Epidermal melanocyte (primary cell): ENCODE results near the gene IFI27L1.
"Not testable (repeated sequence)": the region's sequence is repeated elsewhere in the genome, so short reads cannot be mapped to it uniquely, and the experiment has no call there.

Source experiments
- DNase-seq: peaks from one replicate; pipeline ENCODE4 v3.0.0; 2011; ENCODE audit warnings: low spot score; ENCODE audit not compliant: insufficient read length

Gene IFI27L1

DNA sequence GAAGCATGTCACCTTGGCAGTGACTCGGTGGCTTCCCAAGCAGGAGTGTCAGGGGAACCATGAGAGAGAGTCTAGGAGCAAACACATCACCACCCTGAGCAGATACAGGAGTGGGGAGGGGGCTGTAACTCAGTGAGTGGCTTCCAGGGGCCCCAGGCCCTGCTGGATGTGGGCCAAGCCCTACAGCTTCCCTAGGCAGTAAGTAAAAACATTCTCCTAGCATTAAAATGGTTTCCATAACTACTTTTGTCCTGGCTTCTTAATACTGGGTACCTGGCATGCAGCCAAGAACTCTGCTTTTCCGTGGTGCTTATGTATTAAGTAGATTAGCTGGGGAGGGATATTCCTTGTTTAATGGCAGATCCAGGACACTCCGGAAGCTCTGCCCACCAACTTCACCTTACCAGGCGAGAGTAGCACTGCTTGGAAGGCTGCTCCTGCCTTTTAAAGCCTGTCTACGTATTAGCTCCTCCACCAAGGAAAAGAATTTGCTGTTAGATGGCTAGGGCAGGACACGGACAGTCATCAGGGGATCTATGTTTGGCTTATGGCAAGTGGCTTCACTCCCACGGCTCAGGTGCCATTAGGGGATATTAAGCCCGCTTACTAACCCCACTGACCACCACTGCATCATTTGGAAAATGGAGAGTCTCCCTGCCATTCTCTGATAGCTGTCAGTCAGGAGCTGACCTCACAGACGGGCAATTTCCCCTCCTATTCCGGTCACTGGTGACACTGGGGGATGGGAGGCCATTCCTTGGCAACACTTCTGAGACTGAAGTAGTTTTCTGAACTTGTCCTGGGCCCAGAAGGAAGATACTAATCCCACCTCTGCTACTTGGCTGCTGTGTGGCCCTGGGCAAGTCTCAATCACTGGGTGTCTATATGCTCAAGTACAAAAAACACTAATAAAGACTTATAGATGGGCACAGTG, 32.2 kb upstream of the IFI27L1 start:
- no peak for DNase-seq

DNA sequence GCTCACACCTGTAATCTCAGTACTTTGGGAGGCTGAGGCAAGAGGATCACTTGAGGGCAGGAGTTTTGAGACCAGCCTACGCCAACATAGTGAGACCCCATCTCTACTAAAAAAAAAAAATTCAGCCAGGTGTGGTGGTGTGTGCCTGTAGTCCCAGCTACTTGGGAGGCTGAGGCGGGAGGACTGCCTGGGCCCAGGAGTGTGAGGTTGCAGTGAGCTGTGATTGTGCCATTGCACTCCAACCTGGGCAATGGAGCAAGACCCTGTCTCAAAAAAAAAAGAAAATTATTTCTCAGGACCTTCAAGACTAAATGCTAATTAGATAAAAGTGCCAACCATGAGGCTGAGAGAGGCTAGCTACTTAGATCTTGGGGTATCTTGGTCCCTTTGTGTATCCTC, 31.5 kb upstream of the IFI27L1 start:
- no peak for DNase-seq

DNA sequence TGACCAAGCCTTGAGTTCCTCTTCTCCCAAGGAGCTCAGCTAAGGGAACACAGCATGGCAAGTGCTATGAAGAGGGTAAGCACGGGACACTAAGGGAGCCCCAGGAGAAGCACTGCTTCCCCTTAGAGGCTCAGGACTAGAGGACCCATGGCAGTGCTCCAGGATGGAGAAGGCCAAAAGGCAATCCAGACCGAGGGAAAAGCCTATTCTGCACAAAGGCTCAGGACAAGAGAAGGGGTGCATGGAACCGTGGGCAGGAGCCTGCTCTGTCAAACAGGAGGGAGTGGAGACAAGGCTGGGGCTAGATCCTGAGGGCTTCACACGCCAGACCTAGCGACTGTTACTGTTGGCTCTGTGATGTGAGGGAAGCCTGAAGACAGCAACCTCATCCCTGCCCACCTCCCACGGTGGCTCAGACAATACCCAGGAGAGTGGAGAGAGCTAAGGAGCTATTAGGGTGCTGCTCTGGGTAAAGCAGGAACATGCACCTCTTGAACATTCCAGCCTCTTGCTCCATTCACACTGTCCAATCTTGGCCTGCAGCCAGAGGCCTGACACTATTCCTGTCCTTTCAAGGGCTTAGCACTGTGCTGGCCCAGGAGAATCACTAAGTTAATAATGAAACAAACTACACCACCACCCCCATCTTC, 30.8 kb upstream of the IFI27L1 start:
- DNase-seq, result no peak

DNA sequence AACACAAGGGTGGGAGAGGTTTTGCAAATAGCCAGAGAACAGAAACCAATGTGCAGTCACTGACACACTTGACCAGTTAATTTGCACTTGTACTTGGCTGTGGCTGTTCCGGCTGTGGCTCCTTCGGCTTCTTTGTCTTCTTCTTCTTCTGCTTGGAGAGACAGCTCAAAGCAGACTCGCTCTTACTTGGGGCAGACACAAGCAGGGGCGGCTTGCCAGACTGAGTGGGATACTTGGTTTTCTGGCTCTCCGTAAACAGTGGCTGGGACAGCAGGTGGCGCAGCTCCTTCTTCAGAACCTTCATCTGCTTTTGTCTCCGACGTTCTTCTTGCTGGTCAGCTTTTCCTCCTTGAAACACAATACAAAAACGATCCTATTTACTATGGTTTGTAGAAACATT, 30.0 kb upstream of the IFI27L1 start:
- DNase-seq, result no peak

DNA sequence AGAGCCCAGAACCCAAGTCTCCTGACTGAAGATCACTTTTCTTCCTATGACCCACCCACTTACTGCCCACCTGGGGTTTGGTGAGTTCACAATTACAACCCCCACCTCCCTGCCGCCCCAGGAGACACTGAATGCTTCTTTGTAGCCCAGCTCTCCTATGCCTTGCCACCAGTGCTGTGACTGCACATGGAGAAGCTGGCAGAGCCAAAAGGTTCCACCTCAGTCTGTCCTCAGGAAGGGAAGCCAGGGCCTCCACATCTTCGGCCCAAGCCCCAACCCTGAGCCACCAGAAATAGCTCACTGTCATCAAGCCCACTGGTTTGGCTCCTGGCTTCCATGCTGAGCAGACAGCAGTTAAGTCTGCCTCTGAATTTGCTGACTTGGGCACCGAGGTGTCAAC, 29.3 kb upstream of the IFI27L1 start:
- no peak for DNase-seq

DNA sequence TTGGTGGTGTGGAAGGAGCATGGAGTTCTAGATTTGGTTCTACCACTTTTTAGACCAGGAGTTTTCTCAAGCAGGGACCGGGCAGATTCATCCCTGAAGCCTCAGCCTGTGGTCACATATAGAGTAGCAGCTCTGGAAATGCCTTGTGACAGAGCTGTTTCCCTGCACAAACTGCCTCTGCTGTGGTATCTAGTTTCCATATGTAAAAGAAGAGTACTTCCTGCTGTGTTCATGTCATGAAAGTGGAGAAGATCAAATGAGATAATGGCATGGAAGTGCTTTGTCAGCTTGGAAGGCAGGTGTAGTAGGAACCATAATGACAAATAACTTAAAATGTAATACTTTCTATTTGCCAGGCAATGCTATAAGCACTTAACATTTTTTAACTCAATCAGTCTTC, 28.9 kb upstream of the IFI27L1 start:
- DNase-seq, result no peak

DNA sequence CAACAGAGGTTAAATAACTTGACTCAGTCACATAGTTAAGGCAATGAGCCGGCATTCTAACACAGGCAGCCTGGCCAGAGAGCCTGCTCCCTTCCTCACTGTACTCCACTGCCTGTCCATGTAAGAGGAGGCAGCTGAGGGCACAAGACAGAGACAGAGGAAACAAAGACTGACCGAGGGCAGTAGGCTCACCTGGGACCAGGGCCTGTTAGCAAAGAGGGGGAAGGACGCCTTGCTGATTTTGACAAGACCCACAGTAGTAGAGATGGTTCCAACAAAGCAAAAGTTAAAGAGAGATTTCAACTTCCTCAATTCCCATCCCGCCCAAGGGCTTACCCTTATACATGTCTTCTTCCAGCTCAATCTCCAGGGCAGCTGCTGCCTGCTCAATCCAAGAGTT, 28.4 kb upstream of the IFI27L1 start:
- DNase-seq, result no peak

DNA sequence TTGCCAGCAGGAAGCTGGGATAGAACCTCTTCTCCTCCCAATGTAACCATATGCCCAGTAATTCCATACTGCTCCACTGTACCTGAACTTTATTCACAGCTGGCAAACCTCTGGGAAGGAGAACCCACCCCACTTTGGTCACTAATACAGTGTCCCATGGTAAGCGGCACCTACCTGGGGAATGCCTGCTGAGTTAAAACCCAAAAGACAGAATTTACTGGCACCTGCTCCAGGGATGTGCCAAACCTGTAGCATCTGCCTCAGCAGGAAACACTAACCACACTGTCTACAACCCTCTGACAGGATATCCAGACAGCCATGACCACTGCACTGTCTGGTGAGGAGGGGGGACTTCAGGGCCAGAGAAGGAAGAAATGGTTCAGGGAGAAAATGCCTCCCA, 26.7 kb upstream of the IFI27L1 start:
- DNase-seq, result no peak

DNA sequence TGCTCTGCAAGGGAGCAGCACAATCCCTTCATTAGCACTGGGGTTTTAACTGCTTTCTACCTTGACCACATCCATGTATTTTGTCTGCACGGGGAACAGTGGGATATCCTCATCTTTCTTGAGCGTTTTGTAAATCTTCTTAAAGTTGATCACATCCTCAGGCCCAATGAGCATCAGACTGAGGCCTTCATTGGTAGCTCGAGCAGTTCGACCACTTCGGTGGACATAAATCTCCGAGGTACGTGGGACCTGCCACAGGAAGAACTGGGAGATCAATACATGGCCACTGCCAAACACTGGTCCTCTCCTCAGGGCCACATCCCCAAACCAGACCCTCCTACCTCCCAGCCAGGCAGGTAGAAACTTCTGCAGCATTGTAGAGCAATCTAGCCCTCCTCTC, 26.2 kb upstream of the IFI27L1 start:
- DNase-seq, result no peak

DNA sequence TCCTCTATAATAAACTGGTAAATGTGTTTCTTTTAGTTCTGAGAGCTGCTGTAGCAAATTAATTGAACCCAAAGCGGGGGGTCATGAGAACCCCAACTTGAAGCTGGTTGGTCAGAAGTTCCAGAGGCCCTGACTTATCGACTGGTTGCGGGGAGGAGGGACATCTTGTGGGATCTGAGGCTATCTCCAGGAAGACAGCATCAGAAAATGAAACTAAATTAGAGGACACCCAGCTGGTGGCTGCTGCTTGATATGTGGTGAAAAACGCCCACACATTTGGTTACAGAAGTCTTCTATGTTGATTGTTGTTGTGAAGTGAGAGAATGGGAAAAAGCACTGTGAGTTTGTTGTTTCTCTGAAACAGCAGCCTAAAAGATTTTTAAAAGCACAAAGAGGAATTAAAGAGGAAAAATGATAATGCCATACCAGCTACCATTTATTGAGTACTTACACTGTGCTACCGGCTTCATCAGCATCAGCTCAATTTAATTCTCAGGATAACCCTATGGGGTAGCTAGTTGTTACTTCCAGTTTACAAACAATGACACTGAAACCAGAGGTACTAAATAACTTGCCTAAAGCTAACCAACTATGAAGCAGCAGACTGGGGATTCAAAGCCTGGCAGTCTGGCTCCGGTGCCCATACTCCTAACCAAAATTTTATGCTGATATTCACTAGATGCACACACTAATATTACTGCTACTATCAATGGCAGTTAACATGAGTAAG, 24.4 kb upstream of the IFI27L1 start:
- DNase-seq, result no peak

DNA sequence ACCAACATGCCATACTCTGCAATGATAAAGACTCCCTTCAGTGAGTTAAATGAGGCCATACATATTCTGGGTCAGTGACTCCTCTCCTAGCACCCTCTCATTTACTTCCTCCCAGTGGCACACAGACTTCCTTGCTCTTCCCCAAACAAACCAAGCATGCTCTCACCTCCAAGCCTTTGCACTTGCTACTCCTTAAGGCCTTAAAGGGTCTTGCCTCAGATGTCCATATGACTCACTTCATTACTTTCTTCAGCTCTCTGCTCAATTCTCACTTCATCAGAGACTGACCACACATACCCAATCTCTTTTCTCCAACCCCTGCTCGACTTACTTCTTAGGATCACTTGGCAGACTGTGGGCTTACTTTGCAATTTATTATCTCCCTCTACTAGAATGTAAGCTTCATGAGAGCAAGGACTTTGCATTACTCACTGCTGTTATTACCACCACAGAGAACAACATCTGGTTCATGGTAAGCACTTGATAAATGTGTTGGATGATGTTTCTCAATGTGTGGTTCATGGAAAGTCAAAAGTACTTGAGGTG, 22.9 kb upstream of the IFI27L1 start:
- no peak for DNase-seq

DNA sequence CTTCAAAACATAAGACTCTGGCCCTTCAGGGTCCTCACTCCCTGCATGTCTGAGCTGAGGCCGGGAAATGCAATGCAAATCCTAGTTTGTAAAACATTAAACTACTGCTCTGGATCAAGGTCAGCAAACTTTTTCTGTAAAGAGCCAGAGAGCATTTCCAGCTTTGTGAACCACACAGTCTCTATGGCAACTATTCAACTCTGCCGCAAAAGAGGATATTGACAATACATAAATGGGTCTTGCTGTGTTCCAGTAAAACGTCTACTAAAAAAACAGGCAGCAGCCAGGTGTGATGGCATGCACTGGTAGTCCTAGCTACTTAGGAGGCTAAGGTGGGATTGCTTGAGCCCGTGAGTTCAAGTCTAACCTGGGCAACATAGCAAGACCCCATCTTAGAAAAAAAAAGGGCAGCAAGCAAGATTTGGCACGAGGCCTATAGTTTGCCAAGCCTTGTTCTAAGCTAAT, 22.4 kb upstream of the IFI27L1 start:
- no peak for DNase-seq

DNA sequence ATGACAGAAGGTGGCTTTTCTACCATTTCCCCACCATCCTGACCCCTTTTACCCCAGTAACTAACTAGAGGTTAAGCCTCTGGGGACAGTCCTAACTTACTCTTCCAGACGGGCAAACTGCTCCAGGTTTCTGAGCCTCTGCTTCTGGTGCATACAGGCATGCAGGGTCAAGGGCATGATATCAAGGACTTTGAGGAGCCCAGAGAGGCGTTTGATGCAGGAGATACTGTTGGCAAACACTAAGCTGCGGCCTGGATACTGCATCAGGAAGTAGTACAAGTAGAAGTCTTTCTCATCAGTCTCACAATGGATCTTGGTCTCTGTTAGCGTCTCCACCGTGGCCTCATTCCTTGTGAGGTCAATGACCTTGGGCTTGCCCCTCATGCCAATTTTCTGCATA, 21.1 kb upstream of the IFI27L1 start:
- no peak for DNase-seq

DNA sequence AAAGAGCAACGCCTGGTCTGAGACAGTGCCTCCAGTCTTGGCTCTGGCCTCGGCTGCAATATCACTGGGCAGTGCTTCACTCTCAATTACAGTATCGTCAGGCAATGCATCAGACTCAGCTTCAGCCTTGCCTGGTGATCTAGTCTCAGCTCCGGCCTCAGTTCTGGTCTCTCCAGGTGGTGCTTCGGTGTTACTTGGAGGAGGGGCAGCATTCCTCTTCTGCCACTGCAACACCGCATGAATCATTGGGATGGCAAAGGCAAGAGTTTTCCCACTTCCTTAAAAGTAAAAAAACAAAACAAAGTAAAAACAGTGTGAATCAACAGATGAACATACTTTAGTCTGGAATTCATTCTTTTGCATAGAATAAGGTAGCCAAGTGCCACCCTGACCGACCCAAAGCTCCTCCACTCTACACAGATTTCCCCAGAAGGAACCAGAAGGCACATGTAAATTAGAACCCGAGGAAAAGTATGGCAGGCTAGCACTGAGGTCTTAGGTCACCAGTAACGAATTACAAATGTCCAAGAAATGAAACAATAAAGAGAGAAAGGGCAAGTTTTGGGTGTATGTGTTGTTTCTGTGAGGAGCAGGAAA, 18.7 kb upstream of the IFI27L1 start:
- no peak for DNase-seq

DNA sequence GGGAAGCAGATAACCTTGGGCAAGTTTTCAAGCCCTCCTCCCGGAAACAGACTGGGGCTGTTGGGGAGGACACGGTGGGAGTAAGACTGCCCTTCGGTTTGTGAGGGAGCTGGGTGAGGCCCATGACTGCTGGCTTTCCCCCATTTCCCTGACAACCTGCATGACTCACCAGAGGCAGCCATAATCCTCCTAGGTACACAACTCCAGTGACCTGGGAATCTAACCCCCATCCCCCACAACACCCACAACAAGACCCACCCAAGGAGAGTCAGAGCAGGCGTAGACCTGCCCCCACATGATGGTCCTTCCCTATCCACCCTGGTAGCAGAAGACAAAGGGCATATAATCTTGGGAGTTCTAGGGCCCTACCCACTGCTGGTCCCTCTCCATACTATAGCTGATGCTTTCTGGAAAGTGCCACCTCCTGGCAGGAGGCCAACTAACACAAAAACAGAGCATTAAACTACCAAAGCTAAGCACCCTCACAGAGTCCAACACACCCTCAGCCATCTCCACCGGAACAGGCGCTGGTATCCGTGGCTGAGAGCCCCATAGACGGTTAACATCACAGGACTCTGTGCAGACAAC, 14.9 kb upstream of the IFI27L1 start:
- no peak for DNase-seq

DNA sequence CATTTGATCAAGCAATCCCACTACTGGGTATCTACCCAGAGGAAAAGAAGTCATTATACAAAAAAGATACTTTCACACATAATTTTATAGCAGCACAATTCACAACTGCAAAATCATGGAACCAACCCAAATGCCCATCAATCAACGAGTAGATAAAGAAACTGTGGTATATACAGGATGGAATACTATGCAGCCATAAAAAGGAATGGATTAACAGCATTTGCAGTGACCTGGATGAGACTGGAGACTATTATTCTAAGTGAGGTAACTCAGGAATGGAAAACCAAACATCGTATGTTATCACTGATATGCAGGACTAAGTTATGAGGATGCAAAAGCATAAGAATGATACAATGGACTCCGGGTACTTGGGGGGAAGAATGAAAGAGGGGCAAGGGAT, 9.0 kb upstream of the IFI27L1 start:
- not testable (repeated sequence) for DNase-seq

DNA sequence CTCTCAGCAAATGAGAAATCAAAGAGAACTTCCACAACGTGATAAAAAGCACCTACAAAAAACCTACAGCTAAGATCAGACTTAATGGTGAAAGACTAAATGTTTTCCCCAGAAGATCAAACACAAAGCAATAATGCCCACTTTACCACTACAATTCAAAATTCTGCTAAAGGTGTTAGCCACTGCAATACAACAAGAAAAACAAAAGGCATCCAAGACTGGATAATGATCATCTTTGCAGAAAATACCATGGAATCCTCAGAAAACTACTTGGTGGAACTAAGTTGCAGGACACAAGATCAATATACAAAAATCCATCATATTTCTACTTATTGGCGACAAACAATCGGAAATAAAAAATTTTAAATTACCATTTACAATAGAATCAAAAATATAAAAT, 6.6 kb upstream of the IFI27L1 start:
- DNase-seq, result no peak

DNA sequence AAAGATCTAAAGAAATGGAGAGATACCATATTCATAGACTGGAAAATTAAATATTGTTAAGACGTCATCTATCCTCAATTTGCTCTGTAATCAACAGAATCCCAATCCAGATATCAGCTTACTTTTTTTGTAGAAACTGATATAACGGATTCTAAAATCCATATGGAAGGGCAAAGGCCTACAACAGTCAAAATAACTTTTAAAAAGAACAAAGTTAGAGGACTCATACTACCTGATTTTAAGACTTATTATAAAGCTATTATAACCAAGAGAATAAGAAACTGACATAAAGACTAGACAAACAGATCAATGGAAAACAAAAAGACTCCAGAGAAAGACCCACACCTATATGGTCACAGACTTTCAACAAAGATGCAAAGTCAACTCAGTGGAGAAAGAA, 6.1 kb upstream of the IFI27L1 start:
- no peak for DNase-seq

DNA sequence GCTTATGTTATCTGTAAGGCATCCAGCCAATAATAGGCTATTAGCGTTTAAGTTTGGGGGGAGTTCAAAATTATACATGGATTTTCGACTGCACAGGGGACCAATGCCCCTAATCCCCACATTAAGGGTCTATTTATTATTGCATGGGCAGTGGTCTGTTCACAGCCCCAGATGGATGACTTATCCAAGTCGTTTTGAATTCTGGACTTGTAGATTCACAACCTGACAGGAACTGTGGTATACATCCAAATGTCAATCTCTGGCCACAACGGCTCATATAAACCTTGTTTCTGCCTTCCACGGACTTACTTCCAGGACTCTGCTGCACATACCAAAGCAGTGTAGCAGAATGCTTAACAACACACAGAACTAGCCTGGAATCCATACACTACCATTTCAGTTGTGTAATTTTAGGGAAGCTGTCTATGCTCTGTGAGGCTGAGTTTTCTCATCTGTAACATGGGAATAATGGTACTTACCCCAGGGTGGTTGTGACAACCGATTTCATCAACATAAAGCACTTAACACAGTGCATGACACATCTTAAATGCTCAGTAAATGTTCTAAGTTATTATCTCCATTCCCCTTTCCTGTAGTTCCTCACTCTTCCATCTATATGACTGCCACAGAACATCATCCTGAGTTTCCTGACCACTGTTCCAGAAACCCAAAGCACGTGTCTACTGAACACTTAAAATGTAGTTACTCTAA, 3.8 kb upstream of the IFI27L1 start:
- DNase-seq, result no peak

DNA sequence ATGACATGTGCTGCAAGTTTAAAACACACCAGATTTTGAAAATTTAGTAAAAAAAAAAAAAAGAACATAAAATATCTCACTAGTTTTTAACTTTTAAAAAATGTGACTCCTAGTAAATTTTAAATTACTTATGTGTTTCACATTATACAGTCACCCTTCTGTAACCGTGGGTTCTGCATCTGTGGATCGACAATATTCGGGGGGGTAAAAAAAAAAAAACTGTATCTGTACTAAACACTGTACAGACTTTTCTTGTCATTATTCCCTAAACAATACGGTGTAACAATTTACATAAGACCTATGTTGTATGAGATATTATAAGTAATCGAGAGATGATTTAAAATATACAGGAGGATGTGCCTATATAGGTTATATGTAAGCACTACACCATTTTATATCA, 3.3 kb upstream of the IFI27L1 start:
- no peak for DNase-seq
